Smooth muscle cell (in vitro differentiated cells): ENCODE measurements around the gene BABAM2. TPM values are rescaled to one million over a fixed set of nuclear protein-coding genes. Genes with fewer than 3 reads are reported as not detected.

Experiments used
- DNase-seq: peaks from one replicate; lab custom pipeline; 2025; ENCODE audit not compliant: unreplicated experiment; lab: John Stamatoyannopoulos, UW
- H2AFZ ChIP-seq: fragments of 200-600 bp; sonication (generic); 2 replicates; pipeline ENCODE4 v1.6.0; 2016; ENCODE audit warnings: antibody characterized with exemption, low read depth, mild to moderate bottlenecking
- H3F3A ChIP-seq: fragments of 200-600 bp; sonication (generic); 2 replicates; pipeline ENCODE4 v1.6.0; 2017; ENCODE audit warnings: antibody characterized with exemption, low read depth
- H3K27ac ChIP-seq: fragments of 200-600 bp; sonication (generic); 2 replicates; pipeline ENCODE4 v1.5.1; 2016; ENCODE audit warnings: low read depth, mild to moderate bottlenecking
- H3K27me3 ChIP-seq: fragments of 200-600 bp; sonication (generic); 2 replicates; pipeline ENCODE4 v1.6.1; 2016; ENCODE audit warnings: low read depth, mild to moderate bottlenecking
- H3K36me3 ChIP-seq: fragments of 200-600 bp; sonication (generic); 2 replicates; pipeline ENCODE4 v1.5.1; 2016; ENCODE audit warnings: low read depth
- H3K4me1 ChIP-seq: fragments of 200-600 bp; sonication (generic); 2 replicates; pipeline ENCODE4 v1.5.1; 2016; ENCODE audit warnings: low read depth
- H3K4me2 ChIP-seq: fragments of 200-600 bp; sonication (generic); 2 replicates; pipeline ENCODE4 v1.6.0; 2016; ENCODE audit warnings: mild to moderate bottlenecking
- H3K4me3 ChIP-seq: fragments of 200-600 bp; sonication (generic); 2 replicates; pipeline ENCODE4 v1.5.1; 2016; ENCODE audit warnings: mild to moderate bottlenecking
- H3K79me2 ChIP-seq: fragments of 200-600 bp; sonication (generic); 2 replicates; pipeline ENCODE4 v1.6.0; 2016; ENCODE audit warnings: low read depth, mild to moderate bottlenecking
- H3K9ac ChIP-seq: fragments of 200-600 bp; sonication (generic); 2 replicates; pipeline ENCODE4 v1.6.0; 2016; ENCODE audit warnings: low read depth
- H3K9me3 ChIP-seq: fragments of 200-600 bp; sonication (generic); replicated peaks from 2 replicates; pipeline ENCODE4 v1.5.1; 2016; ENCODE audit warnings: low read depth
- H4K20me1 ChIP-seq: fragments of 200-600 bp; sonication (generic); 2 replicates; pipeline ENCODE4 v1.6.0; 2016; ENCODE audit warnings: low read depth
- CTCF ChIP-seq: fragments of 200-600 bp; sonication (generic); IDR thresholded peaks from 2 replicates; pipeline ENCODE4 v1.5.1; 2017; ENCODE audit warnings: borderline replicate concordance, mild to moderate bottlenecking, antibody characterized with exemption; ENCODE audit not compliant: insufficient read depth, poor library complexity, severe bottlenecking
- WGBS: methylation state at CpG from one replicate; pipeline ENCODE4 v1.1.7; 2016; ENCODE audit warnings: low lambda C conversion rate; 5-methylcytosine and 5-hydroxymethylcytosine counted together
- polyA plus RNA-seq: library from polyadenylated mRNA; unstranded; fragments of >200 nt; fragmentation: Nextera tagmentation; extraction: Ambion mirVana; gene quantifications from 2 replicates; pipeline ENCODE4 v1.2.1, GENCODE V29; 2016
- total RNA-seq: library from RNA; depleted of rRNA; stranded (reverse); fragments of >200 nt; gene quantifications from 2 replicates; pipeline ENCODE4 v1.2.3, GENCODE V29; 2014

Gene BABAM2
- total and polyA plus RNA-seq, 2 experiments from 2014 or later: 26.5 to 29.1 TPM

GRCh38 chr2:28312307-28313219 is 422.0 kb downstream of the BABAM2 start:
- peak overlapping the region; percentile 23 for H3K4me2 ChIP-seq
- H4K20me1 ChIP-seq: no peaks in the 10 kb centered on the region
- no peaks in the 10 kb centered on the region for H3F3A ChIP-seq
- H3K27ac ChIP-seq: peak overlapping the region; percentile 80
- H2AFZ ChIP-seq: no peak overlapping the region
- H3K36me3 ChIP-seq: no peaks in the 10 kb centered on the region
- no peak for DNase-seq
- H3K79me2 ChIP-seq: no peaks in the 10 kb centered on the region
- H3K9me3 ChIP-seq: no peaks in the 10 kb centered on the region
- H3K4me1 ChIP-seq: no peaks in the 10 kb centered on the region
- 89% methylated on average over 6 of the region's 6 CpGs for WGBS
- TF ChIP-seq CTCF: no peak
- H3K4me3 ChIP-seq: no peak overlapping the region
- no peaks in the 10 kb centered on the region for H3K27me3 ChIP-seq
- peak overlapping the region; percentile 25 for H3K9ac ChIP-seq

- H3K36me3 ChIP-seq: no peaks in the 10 kb centered on the region
- no peaks in the 10 kb centered on the region for H3K27me3 ChIP-seq
- H3K27ac ChIP-seq: peak overlapping the region; percentile 80
- H3K79me2 ChIP-seq: no peaks in the 10 kb centered on the region
- DNase-seq: no peak
- WGBS: 46% methylated on average over 6 of the region's 6 CpGs
- peak overlapping the region; percentile 25 for H3K9ac ChIP-seq
- no peak overlapping the region for H3K4me3 ChIP-seq
- H3K4me1 ChIP-seq: no peaks in the 10 kb centered on the region
- no peaks in the 10 kb centered on the region for H3F3A ChIP-seq
- no peaks in the 10 kb centered on the region for H4K20me1 ChIP-seq
- no peak overlapping the region for H2AFZ ChIP-seq
- no peak for TF ChIP-seq CTCF
- peak overlapping the region; percentile 23 for H3K4me2 ChIP-seq
- no peaks in the 10 kb centered on the region for H3K9me3 ChIP-seq
These were observed 422.8 kb downstream of the BABAM2 start for GRCh38 chr2:28313220-28313784.

GRCh38 chr2:28314968-28315367 is 424.4 kb downstream of the BABAM2 start:
- no peak overlapping the region for H2AFZ ChIP-seq
- no peak overlapping the region for H3K4me3 ChIP-seq
- H3K4me1 ChIP-seq: peaks cover 14% of the 10 kb centered on the region
- no peaks in the 10 kb centered on the region for H3K36me3 ChIP-seq
- no peak for DNase-seq
- no peaks in the 10 kb centered on the region for H3K27me3 ChIP-seq
- H3K79me2 ChIP-seq: no peaks in the 10 kb centered on the region
- TF ChIP-seq CTCF: no peak
- no peaks in the 10 kb centered on the region for H4K20me1 ChIP-seq
- no peak overlapping the region for H3K9ac ChIP-seq
- no peak overlapping the region for H3K4me2 ChIP-seq
- H3K27ac ChIP-seq: no peak overlapping the region
- no peaks in the 10 kb centered on the region for H3K9me3 ChIP-seq
- no peaks in the 10 kb centered on the region for H3F3A ChIP-seq
